ENCODE results near the gene RIT1. TPM values are rescaled to one million over a fixed set of nuclear protein-coding genes. Genes with fewer than 3 reads are reported as not detected.
A peak's percentile ranks its signal among the peaks of the same experiment; 100 is the strongest.

The RIT1 gene
- total and polyA plus RNA-seq, 2 of the 13 experiments (the other 11 are each of a cell fraction or from before 2014, with no cell fraction given): 12.2 to 32.2 TPM

GRCh38 chr1:155940993-155941844, 30.1 kb upstream of the RIT1 start, which contains the start of gene RXFP4 (continued):
- TF ChIP-seq ZFP91 (CRISPR knock-in tag; IDR thresholded peaks at IDR 0.05; ENCODE audit: borderline replicate concordance) (peak; percentile 30; the same call in 1 of the 2 replicates), RAD21 (CRISPR knock-in tag; IDR thresholded peaks at IDR 0.05) (no peak), ZNF850 (CRISPR knock-in tag; conservative IDR thresholded peaks at IDR 0.05) (no peak), ISL2 (CRISPR knock-in tag; IDR thresholded peaks at IDR 0.05) (0 out of 2 replicates have a peak, but pooled peaks have one; percentile 4), ZMYM3 (CRISPR knock-in tag; IDR thresholded peaks at IDR 0.05) (no peak; the same call in 1 of the 2 replicates), ZNF431 (CRISPR knock-in tag; IDR thresholded peaks at IDR 0.05; ENCODE audit: borderline replicate concordance, low read depth) (no peak), MED1 (CRISPR knock-in tag; IDR thresholded peaks at IDR 0.05) (peak; percentile 30; the same call in 1 of the 2 replicates), HOXA5 (CRISPR knock-in tag; IDR thresholded peaks at IDR 0.05) (0 out of 2 replicates have a peak, but pooled peaks have one; percentile 47), PHF21A (CRISPR knock-in tag; IDR thresholded peaks at IDR 0.05) (peak; percentile 13; the same call in 1 of the 2 replicates), ZBTB44 (CRISPR knock-in tag; IDR thresholded peaks at IDR 0.05) (no peak), RCOR2 (CRISPR knock-in tag; IDR thresholded peaks at IDR 0.05) (0 out of 2 replicates have a peak, but pooled peaks have one; percentile 10), ZNF781 (CRISPR knock-in tag; IDR thresholded peaks at IDR 0.05; ENCODE audit: borderline replicate concordance, not compliant biosample characterization) (peak; percentile 19), HNRNPH1 (optimal IDR thresholded peaks at IDR 0.05; ENCODE audit: low read depth, low read length) (peak; percentile 93), ZFP62 (CRISPR knock-in tag; IDR thresholded peaks at IDR 0.05) (no peak), TBX3 (IDR thresholded peaks at IDR 0.05; ENCODE audit: borderline replicate concordance) (no peak), HIC2 (CRISPR knock-in tag; IDR thresholded peaks at IDR 0.05; ENCODE audit: low read depth) (peak; percentile 80; the same call in 1 of the 2 replicates), ZNF768 (CRISPR knock-in tag; IDR thresholded peaks at IDR 0.05) (0 out of 2 replicates have a peak, but pooled peaks have one; percentile 3), ZFP90 (CRISPR knock-in tag; IDR thresholded peaks at IDR 0.05; ENCODE audit: borderline replicate concordance) (no peak), TCF7 (IDR thresholded peaks at IDR 0.05; ENCODE audit: low read depth) (no peak), ZNF549 (CRISPR knock-in tag; IDR thresholded peaks at IDR 0.05) (no peak), NCOA2 (CRISPR knock-in tag; IDR thresholded peaks at IDR 0.05) (peak; percentile 1; the same call in 1 of the 2 replicates), GLI4 (CRISPR knock-in tag; IDR thresholded peaks at IDR 0.05; ENCODE audit: borderline replicate concordance) (no peak), ZNF674 (CRISPR knock-in tag; IDR thresholded peaks at IDR 0.05; ENCODE audit: low read depth) (no peak), ZNF337 (CRISPR knock-in tag; IDR thresholded peaks at IDR 0.05; ENCODE audit: borderline replicate concordance, low read depth) (no peak), NFRKB (IDR thresholded peaks at IDR 0.05) (no peak), ZNF605 (CRISPR knock-in tag; IDR thresholded peaks at IDR 0.05) (peak; percentile 8; the same call in 1 of the 2 replicates)
